Coronary artery (tissue), 2 donors: ENCODE results near the gene TBC1D16.
A peak's percentile ranks its signal among the peaks of the same experiment; 100 is the strongest.
"Not testable (repeated sequence)": the region's sequence is repeated elsewhere in the genome, so short reads cannot be mapped to it uniquely, and the experiment has no call there.

ENCODE experiments used
- DNase-seq: peaks from one replicate; pipeline ENCODE4 v3.0.0-alpha.2; 2017; ENCODE audit warnings: low spot score
- H3K27ac ChIP-seq, 2 donors: fragments of 200-600 bp; sonication (generic); one replicate each; pipeline ENCODE4 v1.5.1; 2016 to 2019
- H3K4me3 ChIP-seq: fragments of 200-600 bp; sonication (generic); 2 replicates; pipeline ENCODE4 v1.5.1; 2016; ENCODE audit warnings: mild to moderate bottlenecking, moderate library complexity
- TF ChIP-seq, protein P1 (sequence below): fragments of 200-600 bp; sonication (generic); IDR thresholded peaks from one replicate; pipeline ENCODE4 v1.5.1; 2019; ENCODE audit warnings: antibody characterized with exemption

Gene TBC1D16

GRCh38 chr17:79969906-79970305, 65.8 kb downstream of the TBC1D16 start:
- H3K4me3 ChIP-seq = no peak overlapping the region
- TF ChIP-seq, protein P1, sequence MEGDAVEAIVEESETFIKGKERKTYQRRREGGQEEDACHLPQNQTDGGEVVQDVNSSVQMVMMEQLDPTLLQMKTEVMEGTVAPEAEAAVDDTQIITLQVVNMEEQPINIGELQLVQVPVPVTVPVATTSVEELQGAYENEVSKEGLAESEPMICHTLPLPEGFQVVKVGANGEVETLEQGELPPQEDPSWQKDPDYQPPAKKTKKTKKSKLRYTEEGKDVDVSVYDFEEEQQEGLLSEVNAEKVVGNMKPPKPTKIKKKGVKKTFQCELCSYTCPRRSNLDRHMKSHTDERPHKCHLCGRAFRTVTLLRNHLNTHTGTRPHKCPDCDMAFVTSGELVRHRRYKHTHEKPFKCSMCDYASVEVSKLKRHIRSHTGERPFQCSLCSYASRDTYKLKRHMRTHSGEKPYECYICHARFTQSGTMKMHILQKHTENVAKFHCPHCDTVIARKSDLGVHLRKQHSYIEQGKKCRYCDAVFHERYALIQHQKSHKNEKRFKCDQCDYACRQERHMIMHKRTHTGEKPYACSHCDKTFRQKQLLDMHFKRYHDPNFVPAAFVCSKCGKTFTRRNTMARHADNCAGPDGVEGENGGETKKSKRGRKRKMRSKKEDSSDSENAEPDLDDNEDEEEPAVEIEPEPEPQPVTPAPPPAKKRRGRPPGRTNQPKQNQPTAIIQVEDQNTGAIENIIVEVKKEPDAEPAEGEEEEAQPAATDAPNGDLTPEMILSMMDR = no peak
- no peak for DNase-seq
- no peak overlapping the region for H3K27ac ChIP-seq

GRCh38 chr17:79968116-79968515, 67.6 kb downstream of the TBC1D16 start:
- DNase-seq = no peak
- Histone ChIP-seq H3K4me3 (no peak overlapping the region), H3K27ac (no peak overlapping the region)
- TF ChIP-seq, protein P1 = no peak

GRCh38 chr17:79966681-79967080, 69.0 kb downstream of the TBC1D16 start:
- no peak for DNase-seq
- Histone ChIP-seq H3K27ac (no peak overlapping the region), H3K4me3 (no peak overlapping the region)
- TF ChIP-seq, protein P1 = no peak

DNA sequence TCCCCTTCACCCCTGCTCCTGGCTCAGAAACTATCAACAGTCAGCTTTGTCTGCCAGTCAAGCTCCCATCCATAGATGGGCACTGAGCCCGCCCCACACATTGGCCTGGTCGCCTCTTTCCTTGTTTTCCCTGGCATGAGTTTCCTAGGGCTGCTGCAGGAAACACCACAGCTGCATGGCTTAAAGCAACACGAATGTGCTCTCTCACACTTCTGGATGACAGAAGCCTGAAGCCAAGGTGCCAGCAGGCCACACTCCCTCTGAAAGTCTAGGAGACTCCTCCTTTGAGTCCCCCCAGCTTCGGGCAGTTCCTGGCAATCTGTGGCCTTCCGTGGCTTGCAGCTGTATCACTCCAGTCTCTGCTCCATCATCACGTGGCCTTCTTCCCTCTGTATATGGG, 69.9 kb downstream of the TBC1D16 start:
- TF ChIP-seq, protein P1 = no peak
- DNase-seq = peak; percentile 56
- no peak overlapping the region for H3K4me3 ChIP-seq
- no peak overlapping the region for H3K27ac ChIP-seq

DNA sequence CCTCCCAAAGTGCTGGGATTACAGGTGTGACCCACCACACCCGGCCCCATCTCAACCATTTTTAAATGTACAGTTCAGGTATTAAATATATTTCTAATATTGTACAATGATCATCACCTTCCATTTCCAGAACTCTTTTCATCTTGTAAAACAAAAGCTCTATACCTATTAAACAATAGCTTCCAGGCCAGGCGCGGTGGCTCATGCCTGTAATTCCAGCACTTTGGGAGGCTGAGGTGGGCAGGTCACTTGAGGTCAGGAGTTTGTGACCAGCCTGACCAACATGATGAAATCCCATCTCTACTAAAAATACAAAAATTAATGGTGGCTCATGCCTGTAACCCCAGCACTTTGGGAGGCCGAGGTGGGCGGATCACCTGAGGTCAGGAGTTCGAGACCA, 73.2 kb downstream of the TBC1D16 start:
- peak; percentile 1 for DNase-seq
- H3K27ac ChIP-seq, H3K4me3 ChIP-seq: not testable (repeated sequence)

GRCh38 chr17:79961567-79961966, 74.1 kb downstream of the TBC1D16 start:
- peak; percentile 35 for DNase-seq
- H3K27ac ChIP-seq, H3K4me3 ChIP-seq: not testable (repeated sequence)

DNA sequence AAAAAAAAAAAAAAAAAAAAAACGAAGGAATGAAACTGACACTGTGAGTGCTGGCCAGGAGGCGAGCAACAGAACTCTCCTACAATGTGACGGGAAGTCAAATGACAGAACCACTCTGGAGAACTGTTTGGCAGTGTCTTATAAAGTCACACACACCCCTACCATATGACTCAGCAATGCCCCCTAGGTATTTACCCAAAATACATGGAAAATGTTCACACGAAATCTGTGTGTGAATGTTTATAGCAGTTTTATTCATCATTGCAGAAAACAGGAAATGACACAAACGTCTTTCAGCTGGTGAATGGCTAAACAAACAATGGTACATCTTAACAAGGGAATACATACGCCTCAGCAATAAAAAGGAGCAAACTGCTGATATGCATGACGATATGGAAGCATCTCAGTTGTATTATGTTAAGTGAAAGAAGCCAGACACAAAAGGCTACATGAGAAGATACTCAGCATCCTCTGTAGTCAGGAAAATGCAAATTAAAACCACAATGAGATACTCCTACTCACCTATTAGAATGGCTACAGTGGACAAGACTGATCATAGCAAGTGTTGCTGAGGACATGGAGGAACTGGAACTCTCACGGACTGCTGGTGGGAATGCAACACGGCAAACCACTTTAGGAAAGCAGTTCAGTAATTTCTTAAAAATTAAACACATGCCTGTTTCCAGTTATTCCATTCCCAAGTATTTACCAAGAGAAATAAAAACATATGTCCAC, 74.7 kb downstream of the TBC1D16 start:
- TF ChIP-seq, protein P1 = no peak
- DNase-seq = peak; percentile 8
- Histone ChIP-seq H3K27ac (no peak overlapping the region), H3K4me3 (no peak overlapping the region)

- Histone ChIP-seq H3K27ac (no peak overlapping the region), H3K4me3 (no peak overlapping the region)
- TF ChIP-seq, protein P1 = no peak
- DNase-seq = no peak
Measured at GRCh38 chr17:79959042-79959441, 76.6 kb downstream of the TBC1D16 start.
